GM18511 (cell line): ENCODE data around the gene PEX1.
"Not testable (repeated sequence)": the region's sequence is repeated elsewhere in the genome, so short reads cannot be mapped to it uniquely, and the experiment has no call there.

Source experiments
- ATAC-seq: cut with Tn5 transposase; IDR thresholded peaks from one replicate; pipeline ENCODE4 v1.9.1; 2021; ENCODE audit warnings: mild to moderate bottlenecking, moderate library complexity; ENCODE audit not compliant: unreplicated experiment

The PEX1 gene

DNA sequence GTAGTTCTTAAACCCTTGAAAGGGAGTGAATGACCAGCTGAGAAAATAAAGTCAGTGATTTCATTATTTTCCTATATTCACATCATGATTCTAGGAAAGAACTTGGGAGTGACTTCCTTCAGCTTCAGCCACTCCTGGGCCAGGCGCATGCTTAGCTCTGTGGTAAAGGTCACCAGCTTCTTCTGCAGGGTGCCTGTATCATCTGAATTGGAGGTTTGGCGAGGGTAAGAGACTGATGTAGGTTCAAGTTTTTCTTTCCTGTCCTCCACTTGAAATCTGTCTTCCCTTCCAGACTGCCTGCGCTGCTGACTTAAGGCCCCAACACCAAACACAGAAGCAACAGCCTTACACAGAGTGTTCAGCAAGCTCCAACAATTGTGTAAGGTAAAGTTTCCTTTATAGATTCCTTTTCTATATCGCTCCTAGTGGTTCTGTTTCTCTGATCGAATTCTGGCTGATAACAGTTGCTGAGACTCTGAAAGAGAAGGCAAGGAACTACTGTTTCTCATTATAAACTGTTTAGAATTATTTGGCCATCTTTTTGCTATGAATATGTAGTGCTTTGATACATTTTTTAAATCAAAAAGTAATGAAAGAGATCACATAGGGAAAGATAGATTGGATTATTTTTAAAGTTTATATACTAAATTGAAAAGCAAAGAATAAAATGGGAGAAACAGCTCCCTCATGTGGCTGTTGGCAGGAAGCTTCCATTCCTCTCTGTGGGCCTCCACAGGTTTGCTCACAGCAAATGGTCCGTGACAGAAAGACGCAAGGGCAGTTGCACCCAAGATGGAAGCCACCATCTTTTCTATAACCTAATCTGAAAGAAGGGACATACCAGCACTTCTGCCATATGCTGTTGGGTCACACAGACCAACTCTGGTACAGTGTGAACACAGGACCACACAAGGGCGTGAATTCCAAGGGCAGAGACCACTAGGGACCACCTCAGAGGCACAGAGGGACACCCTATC, 67.0 kb downstream of the PEX1 start:
- ATAC-seq: peak; percentile 81

DNA sequence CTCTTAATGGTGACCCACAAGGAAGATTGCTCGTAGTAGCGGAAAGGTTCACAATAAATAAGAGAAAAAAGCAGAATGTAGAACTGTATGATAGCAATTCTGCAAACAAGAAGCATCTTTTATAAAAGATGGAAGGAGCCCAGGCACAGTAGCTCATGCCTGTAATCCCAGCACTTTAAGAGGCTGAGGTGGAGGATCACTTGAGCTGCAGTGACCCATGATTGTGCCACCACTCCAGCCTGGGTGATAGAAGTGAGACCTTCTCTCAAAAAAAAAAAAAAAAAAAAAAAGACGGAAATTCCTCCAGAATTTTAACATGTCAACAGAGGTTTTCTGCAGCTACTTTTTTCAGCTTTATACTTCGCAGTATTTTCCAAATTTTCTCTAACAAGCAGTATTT, 67.8 kb downstream of the PEX1 start:
- ATAC-seq: no peak

DNA sequence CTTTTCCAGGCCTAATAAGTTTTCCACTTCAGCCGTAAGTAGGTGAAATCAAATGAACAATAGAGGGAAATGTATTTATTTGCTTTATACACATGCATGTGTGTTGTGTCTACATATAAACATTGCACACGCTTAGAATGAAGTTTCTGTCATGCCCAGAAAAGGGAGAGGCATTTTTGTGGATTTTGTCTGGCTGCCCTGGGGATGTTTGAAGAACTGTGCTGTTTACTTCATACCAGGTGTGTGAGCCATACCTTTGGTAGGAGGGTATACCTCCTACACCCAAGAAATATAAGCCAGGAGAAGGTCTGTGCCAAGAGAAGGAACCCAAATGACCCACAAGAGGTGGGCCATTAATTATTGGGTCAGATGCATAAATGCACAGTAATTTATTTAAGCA, 68.2 kb downstream of the PEX1 start:
- no peak for ATAC-seq

DNA sequence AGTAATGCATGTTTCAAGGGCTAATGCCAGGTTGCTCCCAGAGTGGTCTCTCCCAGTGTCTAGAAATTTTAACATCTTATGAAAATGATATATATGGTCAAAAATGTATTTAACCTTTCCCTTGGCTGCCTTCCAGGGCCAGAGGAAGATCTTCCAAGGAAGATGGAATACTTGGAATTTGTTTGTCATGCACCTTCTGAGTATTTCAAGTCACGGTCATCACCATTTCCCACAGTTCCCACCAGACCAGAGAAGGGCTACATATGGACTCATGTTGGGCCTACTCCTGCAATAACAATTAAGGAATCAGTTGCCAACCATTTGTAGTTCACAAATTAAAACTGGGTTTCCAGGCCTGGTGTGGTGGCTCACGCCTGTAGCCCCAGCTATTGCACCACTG, 72.1 kb downstream of the PEX1 start:
- no peak for ATAC-seq

- ATAC-seq: no peak
These were observed 76.7 kb downstream of the PEX1 start for GRCh38 chr7:92451645-92452044.

DNA sequence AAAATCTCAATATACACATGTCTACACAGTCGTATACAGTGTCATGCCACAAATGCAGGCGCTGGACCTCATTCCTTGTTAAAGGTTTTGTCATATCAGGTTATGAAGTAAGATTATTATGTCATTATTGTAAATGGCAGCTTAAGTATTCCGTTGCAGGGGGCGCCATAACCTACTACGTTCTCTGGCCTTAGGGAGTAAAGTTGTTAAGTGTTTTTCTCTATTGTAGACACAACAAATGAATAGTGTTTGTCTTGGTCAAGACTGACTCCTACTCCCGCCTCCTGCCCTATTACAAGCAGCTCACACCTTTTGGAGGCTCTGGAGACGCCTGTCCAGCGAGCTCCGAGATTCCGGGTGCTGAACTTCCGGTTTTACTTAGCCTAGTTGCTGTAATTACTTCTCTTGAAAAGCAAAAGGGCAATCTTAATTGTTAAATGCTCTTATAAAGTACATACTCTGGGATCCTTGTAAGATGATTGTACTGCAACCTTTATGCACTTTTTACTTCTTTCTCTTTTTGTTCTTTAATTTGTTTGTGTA, 80.0 kb downstream of the PEX1 start:
- ATAC-seq: peak; percentile 45

GRCh38 chr7:92447345-92448204, 80.7 kb downstream of the PEX1 start, which contains the start of gene GATAD1:
Gene GATAD1, plus strand, starts transcription at chr7:92447482. Its CDS starts 248 bp downstream, at chr7:92447730.
- peak; percentile 92 for ATAC-seq

DNA sequence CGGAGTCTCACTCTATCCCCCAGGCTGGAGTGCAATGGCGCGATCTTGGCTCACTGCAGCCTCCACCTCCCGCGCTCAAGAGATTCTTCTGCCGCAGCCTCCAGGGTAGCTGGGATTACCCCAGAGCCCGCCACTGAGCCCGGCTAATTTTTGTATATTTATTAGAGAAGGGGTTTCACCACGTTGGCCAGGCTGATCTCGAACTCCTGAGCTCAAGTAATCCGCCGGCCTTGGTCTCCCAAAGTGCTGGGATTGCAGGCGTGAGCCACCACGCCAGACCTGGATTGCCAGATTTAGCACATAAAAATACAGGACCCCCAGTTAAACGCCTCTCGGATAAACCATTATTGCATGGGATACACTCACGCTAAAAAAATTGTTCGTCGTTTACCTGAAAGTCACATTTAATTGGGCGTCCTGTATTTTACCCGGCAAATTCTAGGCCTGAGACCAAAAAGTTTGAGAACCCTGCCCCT, 81.4 kb downstream of the PEX1 start:
- no peak for ATAC-seq

DNA sequence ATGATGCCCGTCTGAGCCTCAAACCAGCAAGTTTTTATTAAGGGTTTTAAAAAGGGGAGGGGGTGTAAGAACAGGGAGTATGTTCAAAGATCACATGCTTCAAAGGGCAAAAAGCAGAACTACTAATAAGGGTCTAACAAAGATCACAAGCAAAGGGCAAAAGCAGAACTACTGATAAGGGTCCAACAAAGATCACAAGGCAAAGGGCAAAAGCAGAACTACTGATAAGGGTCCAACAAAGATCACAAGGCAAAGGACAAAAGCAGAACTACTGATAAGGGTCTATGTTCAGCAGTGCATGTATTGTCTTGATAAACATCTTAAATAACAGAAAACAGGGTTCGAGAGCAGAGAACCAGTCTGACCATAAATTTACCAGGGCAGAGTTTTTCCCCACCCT, 85.6 kb downstream of the PEX1 start:
- ATAC-seq: not testable (repeated sequence)

GRCh38 chr7:92437956-92438491, 90.3 kb downstream of the PEX1 start:
- no peak for ATAC-seq
